GM21381 (cell line): ENCODE measurements around the gene ADCY1.

Experiments
- ATAC-seq: cut with Tn5 transposase; IDR thresholded peaks from one replicate; pipeline ENCODE4 v1.9.1; 2021; ENCODE audit warnings: mild to moderate bottlenecking, moderate library complexity; ENCODE audit not compliant: unreplicated experiment

The ADCY1 gene

DNA sequence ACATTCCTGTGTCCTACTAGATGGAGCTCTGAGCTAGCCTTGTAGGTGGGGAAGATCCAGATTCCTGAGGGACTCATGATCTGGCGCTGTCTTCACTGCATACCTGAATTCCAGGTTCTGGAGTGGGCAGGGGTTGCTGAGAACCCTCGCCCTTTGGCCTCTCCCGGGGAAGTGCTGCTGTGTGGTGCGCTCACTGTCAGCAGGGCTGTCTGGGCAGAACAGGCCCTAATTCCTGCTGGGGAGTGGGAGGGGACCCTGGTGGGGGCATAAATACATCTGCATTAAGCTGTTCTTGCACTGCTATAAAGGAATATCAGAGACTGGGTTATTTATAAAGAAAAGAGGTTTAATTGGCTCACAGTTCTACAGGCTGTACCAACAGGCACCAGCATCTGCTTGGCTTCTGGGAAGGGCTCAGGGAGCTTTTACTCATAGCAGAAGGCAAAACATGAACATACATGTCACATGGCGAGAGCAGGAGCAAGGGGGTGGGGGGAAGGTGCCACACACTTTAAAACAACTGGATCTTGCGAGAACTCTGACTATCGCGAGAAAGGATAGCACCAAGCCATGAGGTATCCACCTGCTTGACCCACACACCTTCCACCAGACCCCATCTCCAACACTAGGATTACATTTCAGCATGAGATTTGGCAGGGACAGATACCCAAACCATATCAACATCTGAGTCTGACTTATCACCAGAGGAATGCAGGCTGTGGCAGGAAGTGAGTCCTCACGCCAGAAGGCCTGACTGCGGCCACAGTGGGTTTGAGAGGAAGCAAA, 115.0 kb downstream of the ADCY1 start:
- ATAC-seq: no peak

DNA sequence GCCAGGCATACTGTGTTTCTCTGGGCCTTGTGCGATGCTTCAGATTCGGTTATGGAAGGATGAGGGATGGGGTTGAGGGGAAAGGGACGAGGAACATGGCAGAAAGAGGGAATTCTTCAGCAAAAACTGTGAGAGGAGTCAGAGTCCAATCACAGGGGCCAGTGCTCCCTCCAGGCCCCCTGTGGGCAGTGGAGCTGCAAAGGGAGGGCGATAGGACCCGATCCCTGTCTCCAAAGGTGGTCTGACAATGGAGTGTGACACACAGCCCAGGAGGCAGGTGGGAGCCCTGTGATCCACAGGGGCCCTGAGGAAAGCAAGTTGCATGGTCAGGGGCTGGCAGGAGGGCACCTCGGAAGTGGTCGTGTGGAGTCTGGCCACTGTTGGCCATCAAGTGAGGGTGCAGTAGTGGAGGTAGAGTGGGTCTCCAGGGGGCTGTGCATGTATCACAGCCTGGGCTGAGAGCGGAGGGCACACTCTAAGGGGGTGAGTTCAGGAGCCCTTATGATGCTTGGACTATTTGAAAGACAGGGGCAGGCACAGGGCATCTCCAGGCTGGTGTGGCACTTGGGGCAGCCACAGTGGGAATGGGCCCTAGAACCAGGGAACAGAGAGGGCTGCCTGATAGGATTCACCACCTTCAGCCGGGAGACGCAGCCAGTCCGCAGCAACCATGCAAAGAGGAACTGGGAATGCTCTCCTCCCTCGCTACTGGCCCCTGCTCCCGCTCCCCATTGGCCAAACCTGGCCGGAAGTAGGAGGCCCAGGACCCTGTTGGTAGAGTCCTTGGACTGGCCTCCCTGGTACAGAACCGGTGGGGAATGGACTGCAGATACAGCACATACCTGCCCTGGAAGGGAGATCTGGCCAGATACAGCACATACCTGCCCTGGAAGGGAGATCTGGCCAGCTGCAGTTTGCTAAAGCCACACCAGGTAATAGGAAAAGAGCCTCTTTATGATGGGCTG, 115.9 kb downstream of the ADCY1 start:
- no peak for ATAC-seq

DNA sequence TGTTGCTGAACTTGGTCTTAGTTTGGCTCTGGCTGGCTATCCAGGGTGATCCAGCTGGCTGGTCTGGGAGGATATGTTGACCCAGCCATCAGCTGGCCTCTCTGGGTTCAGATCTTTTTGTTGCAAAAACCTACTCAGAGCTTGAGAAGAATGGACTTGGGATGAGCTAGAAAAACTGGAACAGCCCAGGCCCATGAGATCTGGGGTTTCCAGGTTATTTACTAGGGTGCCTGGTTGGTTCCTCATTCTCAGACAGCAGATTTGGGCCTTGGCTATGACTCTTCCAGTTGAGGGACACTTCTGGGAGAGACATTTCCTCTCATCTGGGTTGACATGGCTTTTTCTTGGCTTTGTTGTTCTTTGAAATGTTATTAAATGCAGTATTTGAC, 116.6 kb downstream of the ADCY1 start:
- no peak for ATAC-seq

DNA sequence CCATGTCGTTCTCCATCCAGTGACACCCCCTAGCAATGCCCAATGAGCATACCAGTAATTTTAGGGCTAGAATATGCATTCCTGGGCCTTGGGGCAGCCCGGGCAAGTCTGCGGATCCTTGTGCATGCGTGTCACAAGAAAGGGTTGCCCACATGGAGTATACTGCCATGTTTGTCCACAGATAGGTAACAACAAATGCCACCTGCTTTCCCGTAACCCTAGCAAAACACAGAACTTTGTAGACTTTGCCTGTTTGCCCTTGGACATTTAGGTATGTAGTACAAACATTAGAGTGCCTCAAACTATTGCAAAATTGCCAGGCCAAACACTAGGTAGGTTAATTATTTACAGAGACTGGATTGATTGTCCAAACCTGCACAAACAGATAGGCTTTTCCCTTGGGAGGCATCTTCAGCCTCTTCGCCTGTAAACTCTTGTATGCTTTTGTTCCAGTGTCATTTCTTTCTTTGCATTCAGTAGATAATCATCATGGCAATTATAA, 117.0 kb downstream of the ADCY1 start:
- no peak for ATAC-seq

DNA sequence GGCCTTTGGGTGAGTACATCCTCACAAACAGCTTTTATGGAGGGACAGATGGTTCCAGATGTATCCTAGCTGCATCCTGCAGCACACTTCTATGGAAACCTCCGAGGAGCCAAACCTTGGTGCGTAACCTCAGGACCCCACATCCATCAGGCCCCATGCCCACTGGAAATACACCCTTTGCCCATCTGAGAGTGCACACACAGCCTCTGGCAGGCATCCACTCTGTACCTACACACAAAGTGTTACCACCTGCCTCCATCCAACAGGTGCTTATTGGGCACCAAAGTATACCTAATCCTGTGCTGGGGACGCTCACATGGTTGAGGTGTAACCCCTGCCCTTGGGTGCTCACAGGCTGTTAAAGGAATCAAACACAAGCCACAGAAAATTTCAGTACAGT, 117.9 kb downstream of the ADCY1 start:
- no peak for ATAC-seq

DNA sequence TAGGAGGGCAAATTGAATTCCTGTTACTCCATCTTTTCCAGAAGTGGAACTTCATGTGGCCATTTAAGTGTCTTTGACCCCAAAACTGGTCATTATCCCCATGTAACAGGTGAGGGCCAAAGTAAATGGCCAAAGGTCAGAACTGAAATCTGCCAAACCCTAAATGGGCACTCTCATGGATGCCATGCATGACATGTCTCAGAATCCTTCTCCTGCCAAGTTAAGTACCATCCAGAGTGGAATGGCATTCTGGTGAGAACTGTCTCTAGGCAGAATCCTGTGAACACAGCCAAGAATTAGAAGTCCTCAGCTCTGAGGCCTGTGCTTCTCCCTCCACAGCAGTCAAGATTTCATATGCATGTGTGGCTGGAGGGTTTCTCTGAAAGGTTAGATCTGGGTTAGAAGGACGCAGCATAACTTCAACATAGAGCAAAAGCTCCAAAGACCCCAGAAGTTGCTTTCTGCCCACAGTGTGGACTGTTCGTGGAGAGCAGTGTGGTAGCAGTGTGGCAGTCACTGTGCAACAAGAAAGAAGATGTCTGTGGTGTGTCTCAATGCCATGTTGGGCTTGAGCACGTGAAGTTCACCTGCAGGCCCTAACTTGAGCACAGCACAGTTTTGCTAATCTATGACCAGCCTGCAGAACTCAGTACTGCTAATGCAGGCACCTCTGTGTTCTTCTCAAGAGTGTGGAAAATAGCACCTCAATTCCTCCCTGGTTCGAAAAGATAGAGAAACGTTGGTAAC, 121.3 kb downstream of the ADCY1 start:
- no peak for ATAC-seq

DNA sequence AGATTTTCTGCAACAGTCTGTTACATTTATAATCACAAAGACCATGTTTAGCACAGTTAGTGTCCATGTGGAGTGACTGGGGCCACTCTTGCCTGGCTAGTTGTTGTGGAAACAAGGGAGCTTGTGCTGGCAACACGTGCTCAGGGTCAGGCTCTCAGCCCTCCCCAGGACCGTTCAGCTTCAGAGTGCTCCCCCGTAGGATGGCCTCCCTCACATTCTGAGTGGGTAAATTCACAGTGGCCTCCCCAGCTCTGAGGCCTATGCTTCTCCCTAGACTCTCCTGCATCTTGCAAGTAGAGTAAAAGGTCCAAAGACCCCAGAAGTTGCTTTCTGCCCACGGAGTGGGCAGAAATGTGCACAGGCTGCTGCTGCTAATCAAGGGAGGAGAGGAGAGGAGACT, 122.3 kb downstream of the ADCY1 start:
- ATAC-seq: no peak

DNA sequence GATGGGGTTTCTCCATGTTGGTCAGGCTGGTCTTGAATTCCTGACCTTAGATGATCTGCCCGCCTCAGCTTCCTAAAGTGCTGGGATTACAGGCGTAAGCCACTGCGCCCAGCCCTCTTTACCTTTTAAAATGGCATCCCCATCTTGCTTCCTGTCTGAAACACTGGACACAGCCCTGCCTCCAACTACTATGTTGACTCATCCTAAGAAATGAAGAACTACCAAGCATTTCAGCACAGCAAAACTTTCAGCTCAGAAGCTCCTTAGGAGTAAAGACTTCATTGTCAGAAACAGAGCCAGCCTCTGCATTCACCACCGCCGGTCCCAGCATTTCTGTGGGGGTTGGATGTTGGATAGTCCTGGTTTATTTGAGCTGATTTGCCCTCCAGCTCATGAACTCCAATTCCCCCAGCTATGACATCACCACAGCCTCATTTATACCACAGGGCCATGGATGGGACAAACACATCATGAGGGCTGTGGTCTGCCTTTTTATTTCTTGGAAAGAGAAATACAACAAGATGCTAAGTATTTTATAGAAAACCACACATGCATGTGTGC, 123.5 kb downstream of the ADCY1 start:
- no peak for ATAC-seq

DNA sequence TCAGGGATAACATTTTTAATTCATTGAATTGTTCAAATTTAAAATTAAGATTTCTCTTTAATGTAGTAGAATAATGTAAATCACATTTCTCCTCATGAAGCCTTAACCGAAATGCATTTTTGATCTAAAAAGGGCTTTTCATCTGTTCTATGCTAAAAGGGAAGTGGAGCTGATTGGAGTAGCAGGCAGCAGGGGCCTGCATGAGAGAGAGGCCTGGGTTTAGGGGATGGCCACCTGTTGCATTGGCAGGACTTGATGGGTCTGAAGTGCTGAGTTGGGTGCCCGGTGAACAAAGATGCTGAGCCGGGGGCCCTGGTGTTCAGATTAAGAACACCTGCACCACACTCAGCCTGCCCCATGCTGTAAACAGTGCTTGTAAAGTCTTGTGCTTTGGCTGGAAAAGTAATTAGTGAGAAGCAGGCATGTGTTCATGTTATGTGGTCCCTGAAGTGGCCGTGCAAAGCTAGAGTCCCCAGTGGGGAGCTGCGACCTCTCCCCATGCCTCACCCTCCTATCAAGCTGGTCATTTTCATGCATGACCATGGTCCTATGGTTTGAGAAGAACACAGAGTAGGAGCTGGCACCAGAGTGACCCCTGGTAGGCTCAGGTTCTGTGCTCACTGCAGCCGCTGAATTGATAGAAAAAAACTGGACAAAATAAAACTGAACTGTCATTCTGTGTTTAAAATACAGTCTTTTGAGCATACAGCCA, 124.3 kb downstream of the ADCY1 start:
- ATAC-seq: no peak

DNA sequence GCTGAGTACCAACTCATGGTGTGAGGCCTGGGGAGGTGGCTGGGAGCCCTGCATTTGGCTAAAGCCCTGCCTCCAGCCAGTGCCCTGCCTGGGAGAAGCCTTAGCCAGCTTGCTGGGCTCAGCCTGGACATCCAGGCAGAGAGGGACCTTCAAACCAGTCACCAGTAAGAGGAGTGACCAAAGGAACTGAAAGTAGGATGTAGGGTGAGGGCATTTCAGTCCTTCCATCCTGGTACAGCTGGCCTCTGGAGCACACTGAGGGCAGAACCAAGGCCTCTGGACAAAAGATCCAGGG, 124.8 kb downstream of the ADCY1 start:
- no peak for ATAC-seq

DNA sequence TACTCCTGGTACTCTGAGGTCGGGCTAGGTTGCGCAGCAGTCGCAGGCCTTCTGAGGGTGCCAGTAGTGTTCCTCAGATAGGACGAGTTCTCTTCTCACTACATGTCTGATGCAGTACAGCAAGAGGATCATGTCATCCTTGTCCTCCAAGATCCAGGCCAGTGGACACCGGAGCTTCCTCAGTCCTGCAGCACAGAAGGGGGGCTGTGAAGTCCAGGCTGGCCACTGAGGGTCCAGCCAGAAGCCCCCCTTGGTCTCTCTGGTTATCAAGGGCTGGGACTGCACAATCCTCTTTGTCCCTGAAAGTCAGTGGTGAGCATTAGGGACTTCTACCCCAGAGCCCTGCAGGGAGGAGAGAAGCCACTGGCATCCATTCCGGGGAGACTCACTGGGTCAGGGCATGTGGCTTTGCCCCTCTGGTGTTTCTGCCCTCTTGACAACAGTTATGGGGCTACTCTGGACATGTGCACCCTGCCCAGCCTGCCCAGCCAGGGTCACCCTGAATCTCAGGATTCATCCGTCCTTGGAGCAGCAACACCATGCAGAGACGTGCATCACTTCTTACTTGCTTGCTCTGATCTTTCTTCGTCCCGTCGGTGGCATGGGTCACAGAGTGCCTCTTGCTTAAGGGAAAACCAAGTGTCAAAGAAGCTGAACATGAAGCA, 125.7 kb downstream of the ADCY1 start:
- no peak for ATAC-seq

DNA sequence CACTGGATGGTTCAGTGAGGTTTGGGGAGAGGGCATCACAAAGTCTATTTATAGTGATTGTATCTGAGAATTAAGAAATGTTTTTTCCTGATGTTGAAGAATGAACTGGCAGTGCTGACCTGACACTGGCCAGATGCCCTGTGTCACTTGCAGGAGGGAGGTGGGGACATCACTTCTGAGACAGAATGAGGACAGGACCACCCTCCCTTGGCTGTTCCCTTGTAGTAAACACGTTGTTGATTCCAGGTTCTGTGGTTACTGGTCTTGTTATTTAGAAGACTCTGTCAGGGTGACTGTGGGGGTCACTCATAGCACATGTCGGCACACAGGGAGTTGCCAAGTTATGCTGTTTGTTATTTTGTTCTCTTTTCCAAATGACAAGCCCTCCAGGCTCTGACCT, 126.4 kb downstream of the ADCY1 start:
- ATAC-seq: no peak

DNA sequence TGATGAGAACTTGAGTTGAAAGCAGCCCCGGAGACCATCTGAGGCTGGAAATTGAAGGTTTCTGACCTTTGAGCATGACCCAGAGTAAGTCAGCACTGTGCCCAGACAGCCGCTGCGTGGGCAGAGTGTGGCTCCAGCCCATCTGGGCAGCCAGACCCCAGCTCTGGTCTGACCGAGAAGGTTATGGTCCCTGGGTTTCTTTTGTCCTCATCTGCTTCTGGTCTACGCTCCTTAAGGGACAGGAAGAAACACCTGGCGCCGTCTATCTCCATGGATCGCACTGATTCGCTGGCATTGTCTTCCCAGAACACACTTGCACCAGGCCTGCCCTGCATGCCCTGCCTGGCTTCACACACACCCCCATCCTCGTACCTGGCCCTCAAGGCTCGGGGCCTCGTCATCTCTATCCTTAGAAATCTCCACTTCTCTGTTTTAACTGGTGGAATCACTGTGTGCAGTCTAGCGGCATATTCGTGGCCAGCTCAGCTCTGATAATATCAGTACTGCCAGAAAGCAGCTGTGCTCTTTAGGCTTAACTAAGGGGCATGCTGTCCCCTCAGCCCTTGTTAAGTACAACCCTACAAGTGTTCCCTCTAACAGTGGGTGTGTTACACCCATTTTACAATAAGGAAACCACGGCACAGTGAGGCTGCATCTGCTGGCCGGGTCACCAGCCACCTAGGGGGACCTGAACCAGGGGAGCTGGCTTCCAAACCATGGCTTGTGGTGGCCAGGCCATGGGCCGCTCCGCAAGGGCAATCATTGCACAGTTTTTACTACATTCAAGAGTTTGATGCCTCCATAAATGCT, 127.7 kb downstream of the ADCY1 start:
- no peak for ATAC-seq

DNA sequence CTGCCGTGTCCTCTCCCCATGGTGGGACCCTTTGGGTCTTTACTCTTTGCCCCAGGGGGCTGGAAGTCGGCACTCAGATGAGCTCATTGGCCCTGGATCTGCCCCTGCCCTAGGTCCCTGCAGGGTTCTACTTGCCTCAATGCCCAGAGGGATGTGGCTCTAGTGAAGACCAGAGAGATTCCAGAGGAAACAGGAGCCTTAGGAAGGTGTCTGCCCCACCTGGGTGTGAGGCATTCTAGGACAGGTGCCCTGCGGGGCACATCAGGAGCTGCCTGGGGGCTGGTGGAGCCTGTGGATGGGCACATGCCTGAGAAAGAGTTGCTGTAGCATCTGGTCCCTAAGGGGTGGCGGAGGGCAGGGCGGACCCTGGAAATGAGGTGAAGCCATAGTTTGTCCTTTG, 128.6 kb downstream of the ADCY1 start:
- no peak for ATAC-seq

DNA sequence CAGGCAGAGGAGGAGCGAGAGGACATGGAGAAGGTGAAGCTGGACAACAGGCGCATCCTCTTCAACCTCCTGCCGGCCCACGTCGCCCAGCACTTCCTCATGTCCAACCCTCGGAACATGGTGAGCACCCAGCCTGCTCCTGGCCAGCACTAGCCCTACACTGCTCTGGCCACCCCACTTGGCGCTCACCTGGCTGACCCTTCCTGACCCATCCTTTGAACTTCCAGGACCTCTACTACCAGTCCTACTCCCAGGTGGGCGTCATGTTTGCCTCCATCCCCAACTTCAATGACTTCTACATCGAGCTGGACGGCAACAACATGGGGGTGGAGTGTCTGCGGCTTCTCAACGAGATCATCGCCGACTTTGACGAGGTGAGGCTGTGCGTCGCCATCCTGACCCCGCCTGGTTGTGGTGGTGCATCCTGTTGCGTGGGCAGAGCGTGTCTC, 129.2 kb downstream of the ADCY1 start:
- no peak for ATAC-seq

DNA sequence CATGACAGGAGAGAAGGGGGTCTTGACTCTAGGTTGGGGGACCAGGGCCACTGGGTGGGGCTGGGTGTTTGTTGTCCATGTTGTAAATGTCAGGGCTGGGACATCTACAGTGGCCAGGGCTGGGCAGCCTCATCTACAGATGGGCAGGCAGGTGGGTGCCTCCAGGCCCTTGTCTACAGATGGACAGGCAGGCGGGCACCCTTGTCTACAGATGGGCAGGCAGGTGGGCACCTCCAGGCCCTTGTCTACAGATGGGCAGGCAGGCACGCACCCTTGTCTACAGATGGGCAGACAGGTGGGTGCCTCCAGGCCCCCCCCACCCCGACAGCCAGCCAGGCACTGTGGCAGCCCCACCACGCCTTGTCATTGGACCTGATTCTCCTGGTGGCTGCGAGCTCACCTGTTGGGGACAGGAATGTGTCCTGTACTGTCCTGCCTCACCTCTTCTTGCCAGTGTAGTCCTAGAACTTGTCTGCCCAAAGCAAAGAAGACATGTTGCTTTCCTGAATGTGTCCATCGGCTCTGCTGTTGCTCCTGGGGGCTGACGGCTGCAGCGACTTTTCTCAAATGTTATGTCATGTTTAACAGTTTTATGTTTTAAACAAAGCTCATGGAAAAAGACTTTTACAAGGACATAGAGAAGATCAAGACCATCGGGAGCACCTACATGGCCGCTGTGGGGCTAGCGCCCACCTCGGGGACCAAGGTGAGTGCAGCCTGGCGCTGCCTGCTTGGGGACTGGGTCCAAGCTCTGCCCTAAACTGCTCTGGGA, 129.9 kb downstream of the ADCY1 start:
- ATAC-seq: no peak

DNA sequence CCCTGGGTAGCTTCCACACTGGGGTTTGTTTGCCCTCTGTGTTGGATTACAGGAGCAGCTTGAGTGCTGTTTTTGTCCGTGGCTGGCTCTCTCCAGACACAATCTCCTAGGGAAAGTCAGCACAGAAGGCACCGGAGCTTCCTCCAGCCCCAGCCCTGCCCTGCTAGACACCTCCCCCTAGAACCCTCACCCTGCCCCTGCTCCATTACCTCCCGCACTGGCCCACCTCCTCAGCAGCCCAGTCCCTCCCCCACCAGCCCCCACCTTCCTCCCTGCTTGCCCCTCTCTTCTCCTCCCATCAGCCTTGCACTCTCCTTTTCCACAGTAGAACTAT, 130.5 kb downstream of the ADCY1 start:
- ATAC-seq: no peak
